CD8-positive, alpha-beta memory T cell (primary cell): ENCODE results near the gene MIPOL1. TPM values are rescaled to one million over a fixed set of nuclear protein-coding genes. Genes with fewer than 3 reads are reported as not detected.
"Not testable (repeated sequence)": the region's sequence is repeated elsewhere in the genome, so short reads cannot be mapped to it uniquely, and the experiment has no call there.

Experiments used
- CTCF ChIA-PET: fragments of 350-600 bp; sonication (Branson Sonifier 250); formaldehyde crosslinking; loops from one replicate; lab custom pipeline; 2021; ENCODE audit warnings: antibody characterized with exemption; lab: Charles Lee
- POLR2A ChIA-PET: fragments of 350-600 bp; sonication (Branson Sonifier 250); formaldehyde crosslinking; loops from one replicate; lab custom pipeline; 2021; ENCODE audit warnings: antibody characterized with exemption; lab: Charles Lee
- DNase-seq, 5 donors: peaks; one replicate each; pipeline versions ENCODE4 v3.0.0 to v3.0.0-alpha.2; 2020 to 2022; ENCODE audit warnings: mixed read lengths in 1 of 5
- H3K27ac ChIP-seq: one replicate; pipeline ENCODE4 v1.7.0; 2013; ENCODE audit warnings: low read depth, mild to moderate bottlenecking, low read length, moderate library complexity
- H3K27me3 ChIP-seq: 2 replicates; pipeline ENCODE4 v1.7.0; 2013; ENCODE audit warnings: low read length, mild to moderate bottlenecking; ENCODE audit not compliant: insufficient read depth, poor library complexity, severe bottlenecking
- H3K36me3 ChIP-seq: 2 replicates; pipeline ENCODE4 v1.7.0; 2013; ENCODE audit warnings: mild to moderate bottlenecking, low read length, moderate library complexity; ENCODE audit not compliant: insufficient read depth
- H3K4me1 ChIP-seq: 2 replicates; pipeline ENCODE4 v1.7.0; 2013; ENCODE audit warnings: mild to moderate bottlenecking, low read length, moderate library complexity; ENCODE audit not compliant: insufficient read depth
- H3K4me3 ChIP-seq: 2 replicates; pipeline ENCODE4 v1.7.0; 2013; ENCODE audit warnings: mild to moderate bottlenecking, low read length
- H3K9me3 ChIP-seq: 2 replicates; pipeline ENCODE4 v1.7.0; 2013; ENCODE audit warnings: mild to moderate bottlenecking, low read length
- H3K27ac Mint-ChIP-seq, 8 donors: one replicate each; pipeline ENCODE4 v1.8.0; 2020 to 2021; ENCODE audit warnings: mixed read lengths in 8 of 8, mild to moderate bottlenecking in 6 of 8, inconsistent platforms in 3 of 8, moderate library complexity in 3 of 8
- H3K27me3 Mint-ChIP-seq, 2 donors: one replicate each; pipeline ENCODE4 v1.8.0; 2020 to 2021; ENCODE audit warnings: mixed read lengths in 2 of 2, mild to moderate bottlenecking in 1 of 2, moderate library complexity in 1 of 2
- H3K36me3 Mint-ChIP-seq, 3 donors: one replicate each; pipeline ENCODE4 v1.8.0; 2020 to 2021; ENCODE audit warnings: mixed read lengths in 3 of 3, inconsistent platforms in 1 of 3, mild to moderate bottlenecking in 1 of 3
- H3K4me1 Mint-ChIP-seq, 3 donors: one replicate each; pipeline ENCODE4 v1.8.0; 2020 to 2021; ENCODE audit warnings: mixed read lengths in 3 of 3, inconsistent platforms in 1 of 3, mild to moderate bottlenecking in 1 of 3
- H3K4me3 Mint-ChIP-seq, 7 donors: one replicate each; pipeline ENCODE4 v1.8.0; 2020 to 2021; ENCODE audit warnings: mixed read lengths in 7 of 7, mild to moderate bottlenecking in 6 of 7, moderate library complexity in 4 of 7, inconsistent platforms in 2 of 7
- H3K9me3 Mint-ChIP-seq, 5 donors: one replicate each; pipeline ENCODE4 v1.8.0; 2020 to 2022; ENCODE audit warnings: mixed read lengths in 5 of 5, mild to moderate bottlenecking in 3 of 5, moderate library complexity in 2 of 5, inconsistent platforms in 1 of 5
- polyA plus RNA-seq: library from polyadenylated mRNA; unstranded; fragments of 300-500 nt; fragmentation: Illumina TruSeq; gene quantifications from one replicate; pipeline ENCODE4 v1.2.3, GENCODE V29; 2021
- total RNA-seq, 2 experiments: library from RNA; stranded (reverse); gene quantifications; one replicate each; pipeline ENCODE4 v1.2.3, GENCODE V29; 2021

MIPOL1 gene
- total and polyA plus RNA-seq, 3 experiments from 2014 or later: not detected

GRCh38 chr14:37202812-37203211 lies 5.1 kb downstream of the MIPOL1 start:
- Mint-ChIP-seq H3K4me3 (no peak overlapping the region), H3K9me3 (peaks cover 0 to 14% (median 8%) of the 10 kb centered on the region in 5 donors), H3K27ac (no peak overlapping the region), H3K36me3 (no peaks in the 10 kb centered on the region), H3K4me1 (peaks cover 0 to 9% (median 3%) of the 10 kb centered on the region in 3 donors), H3K27me3 (peaks cover 0 to under 1% of the 10 kb centered on the region in 2 donors)
- DNase-seq: no peak
- Histone ChIP-seq H3K27me3 (no peaks in the 10 kb centered on the region), H3K9me3 (peaks cover 5% of the 10 kb centered on the region), H3K36me3 (no peaks in the 10 kb centered on the region), H3K27ac (no peak overlapping the region), H3K4me3 (no peak overlapping the region), H3K4me1 (no peaks in the 10 kb centered on the region)
- ChIA-PET POLR2A (no interaction called here), CTCF (no interaction called here)

- no peaks in the 10 kb centered on the region for H3K36me3 ChIP-seq
- no peak overlapping the region for H3K27ac ChIP-seq
- no peaks in the 10 kb centered on the region for H3K27me3 ChIP-seq
- Mint-ChIP-seq H3K36me3 (no peaks in the 10 kb centered on the region), H3K4me3 (no peak overlapping the region), H3K27ac (no peak overlapping the region), H3K4me1 (peaks cover 0 to 3% (median 0%) of the 10 kb centered on the region in 3 donors), H3K27me3 (no peaks in the 10 kb centered on the region), H3K9me3 (peaks cover 0 to 15% (median 8%) of the 10 kb centered on the region in 5 donors)
- ChIA-PET POLR2A (no interaction called here), CTCF (no interaction called here)
- no peak for DNase-seq
- peaks cover 5% of the 10 kb centered on the region for H3K9me3 ChIP-seq
- H3K4me3 ChIP-seq: no peak overlapping the region
- no peaks in the 10 kb centered on the region for H3K4me1 ChIP-seq
Observed at GRCh38 chr14:37203423-37203822, 5.7 kb downstream of the MIPOL1 start.

GRCh38 chr14:37205623-37206605 lies 8.2 kb downstream of the MIPOL1 start:
- POLR2A ChIA-PET, H3K4me1 ChIP-seq, H3K4me1 Mint-ChIP-seq, H3K27ac ChIP-seq, H3K36me3 ChIP-seq, H3K9me3 ChIP-seq, H3K27me3 Mint-ChIP-seq, H3K36me3 Mint-ChIP-seq, H3K4me3 Mint-ChIP-seq, H3K27me3 ChIP-seq, CTCF ChIA-PET, DNase-seq, H3K4me3 ChIP-seq: not testable (repeated sequence)
- Mint-ChIP-seq H3K27ac (peak overlapping the region in 1 of 8 donors; percentile 50), H3K9me3 (peaks cover 4 to 19% (median 15%) of the 10 kb centered on the region in 5 donors)

GRCh38 chr14:37209617-37210016 lies 11.9 kb downstream of the MIPOL1 start:
- H3K27me3 Mint-ChIP-seq, H3K4me3 ChIP-seq, H3K36me3 Mint-ChIP-seq, H3K4me3 Mint-ChIP-seq, POLR2A ChIA-PET, H3K9me3 ChIP-seq, H3K27ac Mint-ChIP-seq, H3K4me1 Mint-ChIP-seq, H3K27me3 ChIP-seq, H3K27ac ChIP-seq, DNase-seq, CTCF ChIA-PET, H3K4me1 ChIP-seq, H3K36me3 ChIP-seq: not testable (repeated sequence)
- peaks cover 11 to 25% (median 15%) of the 10 kb centered on the region in 5 donors for H3K9me3 Mint-ChIP-seq

GRCh38 chr14:37210448-37210847 lies 12.7 kb downstream of the MIPOL1 start:
- Histone ChIP-seq H3K27me3 (no peaks in the 10 kb centered on the region), H3K27ac (no peak overlapping the region), H3K4me3 (no peak overlapping the region), H3K4me1 (no peaks in the 10 kb centered on the region), H3K9me3 (peaks cover 5% of the 10 kb centered on the region), H3K36me3 (no peaks in the 10 kb centered on the region)
- ChIA-PET POLR2A (no interaction called here), CTCF (no interaction called here)
- no peak overlapping the region for H3K4me3 Mint-ChIP-seq
- no peaks in the 10 kb centered on the region for H3K36me3 Mint-ChIP-seq
- DNase-seq: no peak
- H3K27ac Mint-ChIP-seq: no peak overlapping the region
- peaks cover 11 to 26% (median 14%) of the 10 kb centered on the region in 5 donors for H3K9me3 Mint-ChIP-seq
- H3K4me1 Mint-ChIP-seq: no peaks in the 10 kb centered on the region
- H3K27me3 Mint-ChIP-seq: no peaks in the 10 kb centered on the region

GRCh38 chr14:37213016-37213415 lies 15.3 kb downstream of the MIPOL1 start:
- ChIA-PET POLR2A (no interaction called here), CTCF (no interaction called here)
- Histone ChIP-seq H3K9me3 (no peaks in the 10 kb centered on the region), H3K4me3 (no peak overlapping the region), H3K27me3 (no peaks in the 10 kb centered on the region), H3K27ac (no peak overlapping the region), H3K4me1 (no peaks in the 10 kb centered on the region), H3K36me3 (no peaks in the 10 kb centered on the region)
- Mint-ChIP-seq H3K4me3 (no peak overlapping the region), H3K4me1 (no peaks in the 10 kb centered on the region), H3K27me3 (no peaks in the 10 kb centered on the region), H3K27ac (no peak overlapping the region), H3K36me3 (no peaks in the 10 kb centered on the region), H3K9me3 (peaks cover 6 to 19% (median 10%) of the 10 kb centered on the region in 5 donors)
- DNase-seq: no peak

- Mint-ChIP-seq H3K4me3 (no peak overlapping the region), H3K36me3 (no peaks in the 10 kb centered on the region), H3K4me1 (no peaks in the 10 kb centered on the region), H3K9me3 (peaks cover 2 to 17% (median 8%) of the 10 kb centered on the region in 5 donors), H3K27me3 (no peaks in the 10 kb centered on the region), H3K27ac (no peak overlapping the region)
- Histone ChIP-seq H3K4me3 (no peak overlapping the region), H3K27me3 (no peaks in the 10 kb centered on the region), H3K27ac (no peak overlapping the region), H3K36me3 (no peaks in the 10 kb centered on the region), H3K9me3 (no peaks in the 10 kb centered on the region), H3K4me1 (no peaks in the 10 kb centered on the region)
- no peak for DNase-seq
- POLR2A ChIA-PET: no interaction called here
- CTCF ChIA-PET: no interaction called here
Observed at GRCh38 chr14:37215345-37215744, 17.6 kb downstream of the MIPOL1 start.

GRCh38 chr14:37221073-37221472 lies 23.3 kb downstream of the MIPOL1 start:
- H3K4me3 ChIP-seq: no peak overlapping the region
- Mint-ChIP-seq H3K36me3 (no peaks in the 10 kb centered on the region), H3K27me3 (no peaks in the 10 kb centered on the region), H3K4me1 (no peaks in the 10 kb centered on the region), H3K4me3 (no peak overlapping the region), H3K27ac (no peak overlapping the region), H3K9me3 (peaks cover 0 to 14% (median 9%) of the 10 kb centered on the region in 5 donors)
- CTCF ChIA-PET: no interaction called here
- no peak overlapping the region for H3K27ac ChIP-seq
- no peaks in the 10 kb centered on the region for H3K36me3 ChIP-seq
- DNase-seq: no peak
- no peaks in the 10 kb centered on the region for H3K27me3 ChIP-seq
- H3K9me3 ChIP-seq: no peaks in the 10 kb centered on the region
- POLR2A ChIA-PET: no interaction called here
- H3K4me1 ChIP-seq: no peaks in the 10 kb centered on the region
